Panc1 (cell line): ENCODE measurements around the gene CAV2. TPM values are rescaled to one million over a fixed set of nuclear protein-coding genes. Genes with fewer than 3 reads are reported as not detected.

ENCODE experiments used
- ATAC-seq: fragments of 200-7000 bp; cut with Tn5 transposase; 2 replicates; pipeline ENCODE4 v1.9.1; 2020; ENCODE audit warnings: mild to moderate bottlenecking, moderate library complexity
- BruUV-seq: library from RNA; stranded (reverse); fragments of 400-500 nt; replicated peaks from 2 replicates; lab custom pipeline; 2021; lab: Mats Ljungman, UMichigan
- CTCF ChIA-PET: fragments of 300-600 bp; sonication (Branson Sonifier 250); formaldehyde crosslinking; loops from one replicate; lab custom pipeline; 2022; ENCODE audit warnings: antibody characterized with exemption; lab: Charles Lee
- POLR2A ChIA-PET: fragments of 300-600 bp; sonication (Branson Sonifier 250); formaldehyde crosslinking; loops from one replicate; lab custom pipeline; 2022; ENCODE audit warnings: antibody characterized with exemption; lab: Charles Lee
- DNase-seq: peaks from one replicate; pipeline ENCODE4 v3.0.0-alpha.2; 2010; ENCODE audit warnings: low read depth, low spot score
- H3K27ac ChIP-seq: 2 replicates; pipeline ENCODE4 v1.5.1; 2011; ENCODE audit warnings: mild to moderate bottlenecking, low read length, inconsistent platforms
- H3K27me3 ChIP-seq: fragments of 200-500 bp; sonication (Bioruptor generic); 2 replicates; pipeline ENCODE4 v1.6.0; 2014; ENCODE audit warnings: low read length, inconsistent platforms; ENCODE audit not compliant: control insufficient read depth, insufficient read depth
- H3K36me3 ChIP-seq: fragments of 200-500 bp; sonication (Bioruptor generic); 2 replicates; pipeline ENCODE4 v1.5.1; 2014; ENCODE audit warnings: inconsistent platforms, mild to moderate bottlenecking, low read length, moderate library complexity; ENCODE audit not compliant: control insufficient read depth, insufficient read depth
- H3K4me1 ChIP-seq: 2 replicates; pipeline ENCODE4 v1.5.1; 2011; ENCODE audit warnings: inconsistent platforms, mild to moderate bottlenecking, low read length, moderate library complexity; ENCODE audit not compliant: control insufficient read depth, insufficient read depth
- H3K4me3 ChIP-seq, 2 experiments: 2 replicates each; pipeline ENCODE4 v1.5.1; 2011 to 2012; ENCODE audit warnings: low read depth in 2 of 2, low read length in 2 of 2, mild to moderate bottlenecking in 2 of 2, inconsistent platforms in 1 of 2, moderate library complexity in 1 of 2
- H3K9me3 ChIP-seq: fragments of 200-500 bp; sonication (Bioruptor generic); 2 replicates; pipeline ENCODE4 v1.5.1; 2014; ENCODE audit warnings: low read depth, mild to moderate bottlenecking, inconsistent platforms, low read length, moderate library complexity; ENCODE audit not compliant: control insufficient read depth, insufficient read depth
- CTCF ChIP-seq: fragments of 450-650 bp; IDR thresholded peaks from 2 replicates; pipeline ENCODE4 v1.5.1; 2017; ENCODE audit warnings: mild to moderate bottlenecking
- POLR2AphosphoS5 ChIP-seq: IDR thresholded peaks from 2 replicates; pipeline ENCODE4 v1.6.1; 2012; ENCODE audit warnings: mild to moderate bottlenecking, low read depth, low read length, moderate library complexity
- SIN3A ChIP-seq: IDR thresholded peaks from 2 replicates; pipeline ENCODE4 v1.6.1; 2012; ENCODE audit warnings: low read depth, mild to moderate bottlenecking, low read length, moderate library complexity, borderline replicate concordance; ENCODE audit not compliant: insufficient read depth
- TCF7L2 ChIP-seq: IDR thresholded peaks from 2 replicates; pipeline ENCODE4 v1.6.1; 2011; ENCODE audit warnings: mild to moderate bottlenecking, low read depth, low read length, inconsistent platforms
- in situ Hi-C: cut with HindIII; loops from 2 replicates; pipeline ENCODE4 v1.10.0; 2016; ENCODE audit warnings: low sequenced_read_pairs, low pct_unique_long_range_greater_than_20kb
- intact Hi-C: fragments of 100-400 bp; cut with micrococcal nuclease; formaldehyde crosslinking; loops from one replicate; pipeline ENCODE4 v1.10.0; 2022; ENCODE audit not compliant: unreplicated experiment
- total RNA-seq: library from RNA; stranded (reverse); gene quantifications from one replicate; pipeline ENCODE4 v1.2.1, GENCODE V29; 2021; ENCODE audit not compliant: unreplicated experiment
- TF ChIP-seq, protein P1 (sequence below), 2 experiments: IDR thresholded peaks; 2 replicates each; pipeline ENCODE4 v1.6.1; 2011 to 2012; ENCODE audit warnings: low read depth in 2 of 2, control low read depth in 1 of 2, low read length in 1 of 2, mild to moderate bottlenecking in 1 of 2, moderate library complexity in 1 of 2; ENCODE audit not compliant: insufficient read depth in 1 of 2

The CAV2 gene
- total RNA-seq, 1 experiment from 2014 or later: 217 TPM

GRCh38 chr7:116547347-116547746 is 47.8 kb downstream of the CAV2 start:
- BruUV-seq: no TSS peak
- H3K4me3 ChIP-seq: no peak overlapping the region
- peaks cover 68% of the 10 kb centered on the region for H3K4me1 ChIP-seq
- TF ChIP-seq, protein P1, sequence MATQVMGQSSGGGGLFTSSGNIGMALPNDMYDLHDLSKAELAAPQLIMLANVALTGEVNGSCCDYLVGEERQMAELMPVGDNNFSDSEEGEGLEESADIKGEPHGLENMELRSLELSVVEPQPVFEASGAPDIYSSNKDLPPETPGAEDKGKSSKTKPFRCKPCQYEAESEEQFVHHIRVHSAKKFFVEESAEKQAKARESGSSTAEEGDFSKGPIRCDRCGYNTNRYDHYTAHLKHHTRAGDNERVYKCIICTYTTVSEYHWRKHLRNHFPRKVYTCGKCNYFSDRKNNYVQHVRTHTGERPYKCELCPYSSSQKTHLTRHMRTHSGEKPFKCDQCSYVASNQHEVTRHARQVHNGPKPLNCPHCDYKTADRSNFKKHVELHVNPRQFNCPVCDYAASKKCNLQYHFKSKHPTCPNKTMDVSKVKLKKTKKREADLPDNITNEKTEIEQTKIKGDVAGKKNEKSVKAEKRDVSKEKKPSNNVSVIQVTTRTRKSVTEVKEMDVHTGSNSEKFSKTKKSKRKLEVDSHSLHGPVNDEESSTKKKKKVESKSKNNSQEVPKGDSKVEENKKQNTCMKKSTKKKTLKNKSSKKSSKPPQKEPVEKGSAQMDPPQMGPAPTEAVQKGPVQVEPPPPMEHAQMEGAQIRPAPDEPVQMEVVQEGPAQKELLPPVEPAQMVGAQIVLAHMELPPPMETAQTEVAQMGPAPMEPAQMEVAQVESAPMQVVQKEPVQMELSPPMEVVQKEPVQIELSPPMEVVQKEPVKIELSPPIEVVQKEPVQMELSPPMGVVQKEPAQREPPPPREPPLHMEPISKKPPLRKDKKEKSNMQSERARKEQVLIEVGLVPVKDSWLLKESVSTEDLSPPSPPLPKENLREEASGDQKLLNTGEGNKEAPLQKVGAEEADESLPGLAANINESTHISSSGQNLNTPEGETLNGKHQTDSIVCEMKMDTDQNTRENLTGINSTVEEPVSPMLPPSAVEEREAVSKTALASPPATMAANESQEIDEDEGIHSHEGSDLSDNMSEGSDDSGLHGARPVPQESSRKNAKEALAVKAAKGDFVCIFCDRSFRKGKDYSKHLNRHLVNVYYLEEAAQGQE (IDR thresholded peaks at IDR 0.05; ENCODE audit: insufficient read depth in 1 of 2, low read depth in 2 of 2, low read length in 1 of 2): no peak
- TF ChIP-seq POLR2AphosphoS5: no peak
- in situ Hi-C loops (no loop called here), intact Hi-C loops (no loop called here)
- no peaks in the 10 kb centered on the region for H3K9me3 ChIP-seq
- no peak for ATAC-seq
- H3K36me3 ChIP-seq: peaks cover 33% of the 10 kb centered on the region
- no peak overlapping the region for H3K27ac ChIP-seq
- DNase-seq: no peak
- no peaks in the 10 kb centered on the region for H3K27me3 ChIP-seq
- POLR2A ChIA-PET: interaction anchor here (1.0 kb wide), 1 partner anchor 21 kb away, joined by 3 read pairs; no protein-coding TSS in a partner anchor
- CTCF ChIA-PET: interaction anchor here (0.6 kb wide), 1 partner anchor 181 kb away, joined by 4 read pairs; no protein-coding TSS in a partner anchor

GRCh38 chr7:116548506-116548905 is 49.0 kb downstream of the CAV2 start:
- BruUV-seq: no TSS peak
- Histone ChIP-seq H3K9me3 (no peaks in the 10 kb centered on the region), H3K4me1 (peaks cover 66% of the 10 kb centered on the region), H3K27me3 (no peaks in the 10 kb centered on the region), H3K4me3 (no peak overlapping the region), H3K27ac (peak overlapping the region; percentile 26; the same call in 1 of the 2 replicates), H3K36me3 (peaks cover 40% of the 10 kb centered on the region)
- no peak for DNase-seq
- in situ Hi-C loops: no loop called here
- intact Hi-C loops: no loop called here
- ChIA-PET CTCF (no interaction called here), POLR2A (no interaction called here)
- TF ChIP-seq TCF7L2 (no peak), SIN3A (no peak), POLR2AphosphoS5 (peak; percentile 7; the same call in 1 of the 2 replicates)
- peak; percentile 45; the same call in 1 of the 2 replicates for ATAC-seq

- no TSS peak for BruUV-seq
- Histone ChIP-seq H3K27me3 (no peaks in the 10 kb centered on the region), H3K36me3 (peaks cover 41% of the 10 kb centered on the region), H3K4me3 (no peak overlapping the region), H3K4me1 (peaks cover 66% of the 10 kb centered on the region), H3K27ac (no peak overlapping the region), H3K9me3 (no peaks in the 10 kb centered on the region)
- ChIA-PET CTCF (no interaction called here), POLR2A (no interaction called here)
- DNase-seq (no peak), ATAC-seq (no peak)
- in situ Hi-C loops (no loop called here), intact Hi-C loops (no loop called here)
- TF ChIP-seq CTCF (no peak), SIN3A (no peak), TCF7L2 (no peak), POLR2AphosphoS5 (no peak)
- TF ChIP-seq, protein P1 (IDR thresholded peaks at IDR 0.05; ENCODE audit: insufficient read depth in 1 of 2, low read depth in 2 of 2, low read length in 1 of 2): no peak
Observed at GRCh38 chr7:116549370-116549769, 49.8 kb downstream of the CAV2 start.
